OCI-LY7 (cell line): ENCODE measurements around the gene ARID4A.

ENCODE experiments used
- CTCF ChIP-seq: fragments of 200-600 bp; sonication (generic); conservative IDR thresholded peaks from 2 replicates; pipeline ENCODE4 v1.5.1; 2014; ENCODE audit warnings: mild to moderate bottlenecking, antibody characterized with exemption, low read length, moderate library complexity, mixed read lengths
- EZH2phosphoT487 ChIP-seq: fragments of 200-600 bp; sonication (generic); IDR thresholded peaks from 2 replicates; pipeline ENCODE4 v1.6.1; 2018; ENCODE audit warnings: low read depth, borderline replicate concordance, mild to moderate bottlenecking, mixed run types, antibody characterized with exemption, low read length, moderate library complexity, mixed read lengths

GRCh38 chr14:58395562-58395811 lies 97.1 kb downstream of the ARID4A start:
- TF ChIP-seq CTCF (no peak), EZH2phosphoT487 (no peak)
